Peyer's patch (tissue), 4 donors: ENCODE data around the gene MAGEA8.

Experiments used
- POLR2A ChIP-seq, 2 donors: fragments of 450-650 bp; IDR thresholded peaks; one replicate each; pipeline ENCODE4 v1.5.1; 2017; ENCODE audit warnings: antibody characterized with exemption in 2 of 2, mild to moderate bottlenecking in 2 of 2, moderate library complexity in 2 of 2
- TF ChIP-seq, protein P1 (sequence below), 6 experiments: fragments of 450-650 bp in 4 of 6; fragments of 200-600 bp in 2 of 6; sonication (generic) in 1 of 6; IDR thresholded peaks; one replicate each; pipeline ENCODE4 v1.5.1; 2017 to 2019; ENCODE audit warnings: antibody characterized with exemption in 6 of 6, mild to moderate bottlenecking in 3 of 6, moderate library complexity in 1 of 6

DNA sequence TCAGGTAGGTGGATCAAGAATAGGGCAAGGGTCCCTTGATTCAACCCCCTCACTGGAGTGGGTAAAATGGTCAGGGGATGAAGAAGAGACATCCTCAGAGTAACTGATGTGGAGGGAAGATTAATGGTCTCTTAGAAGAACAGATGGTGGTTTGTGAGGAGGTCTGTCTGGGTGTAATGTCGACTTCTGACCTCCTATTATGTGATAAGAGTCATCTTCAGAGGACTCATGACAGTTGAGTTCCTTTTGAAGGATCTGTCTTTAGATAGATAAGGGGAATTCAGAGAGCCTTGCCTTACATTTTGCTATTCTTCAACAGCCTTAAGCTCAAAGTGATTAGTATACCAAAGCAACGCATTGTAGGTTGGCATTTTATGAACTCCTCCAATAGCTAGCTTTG lies 27.1 kb upstream of the MAGEA8 start:
- TF ChIP-seq, protein P1, sequence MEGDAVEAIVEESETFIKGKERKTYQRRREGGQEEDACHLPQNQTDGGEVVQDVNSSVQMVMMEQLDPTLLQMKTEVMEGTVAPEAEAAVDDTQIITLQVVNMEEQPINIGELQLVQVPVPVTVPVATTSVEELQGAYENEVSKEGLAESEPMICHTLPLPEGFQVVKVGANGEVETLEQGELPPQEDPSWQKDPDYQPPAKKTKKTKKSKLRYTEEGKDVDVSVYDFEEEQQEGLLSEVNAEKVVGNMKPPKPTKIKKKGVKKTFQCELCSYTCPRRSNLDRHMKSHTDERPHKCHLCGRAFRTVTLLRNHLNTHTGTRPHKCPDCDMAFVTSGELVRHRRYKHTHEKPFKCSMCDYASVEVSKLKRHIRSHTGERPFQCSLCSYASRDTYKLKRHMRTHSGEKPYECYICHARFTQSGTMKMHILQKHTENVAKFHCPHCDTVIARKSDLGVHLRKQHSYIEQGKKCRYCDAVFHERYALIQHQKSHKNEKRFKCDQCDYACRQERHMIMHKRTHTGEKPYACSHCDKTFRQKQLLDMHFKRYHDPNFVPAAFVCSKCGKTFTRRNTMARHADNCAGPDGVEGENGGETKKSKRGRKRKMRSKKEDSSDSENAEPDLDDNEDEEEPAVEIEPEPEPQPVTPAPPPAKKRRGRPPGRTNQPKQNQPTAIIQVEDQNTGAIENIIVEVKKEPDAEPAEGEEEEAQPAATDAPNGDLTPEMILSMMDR (IDR thresholded peaks at IDR 0.05), result no peak
- TF ChIP-seq POLR2A (IDR thresholded peaks at IDR 0.05), result no peak
